ENCODE measurements around the gene JAK1.

DNA sequence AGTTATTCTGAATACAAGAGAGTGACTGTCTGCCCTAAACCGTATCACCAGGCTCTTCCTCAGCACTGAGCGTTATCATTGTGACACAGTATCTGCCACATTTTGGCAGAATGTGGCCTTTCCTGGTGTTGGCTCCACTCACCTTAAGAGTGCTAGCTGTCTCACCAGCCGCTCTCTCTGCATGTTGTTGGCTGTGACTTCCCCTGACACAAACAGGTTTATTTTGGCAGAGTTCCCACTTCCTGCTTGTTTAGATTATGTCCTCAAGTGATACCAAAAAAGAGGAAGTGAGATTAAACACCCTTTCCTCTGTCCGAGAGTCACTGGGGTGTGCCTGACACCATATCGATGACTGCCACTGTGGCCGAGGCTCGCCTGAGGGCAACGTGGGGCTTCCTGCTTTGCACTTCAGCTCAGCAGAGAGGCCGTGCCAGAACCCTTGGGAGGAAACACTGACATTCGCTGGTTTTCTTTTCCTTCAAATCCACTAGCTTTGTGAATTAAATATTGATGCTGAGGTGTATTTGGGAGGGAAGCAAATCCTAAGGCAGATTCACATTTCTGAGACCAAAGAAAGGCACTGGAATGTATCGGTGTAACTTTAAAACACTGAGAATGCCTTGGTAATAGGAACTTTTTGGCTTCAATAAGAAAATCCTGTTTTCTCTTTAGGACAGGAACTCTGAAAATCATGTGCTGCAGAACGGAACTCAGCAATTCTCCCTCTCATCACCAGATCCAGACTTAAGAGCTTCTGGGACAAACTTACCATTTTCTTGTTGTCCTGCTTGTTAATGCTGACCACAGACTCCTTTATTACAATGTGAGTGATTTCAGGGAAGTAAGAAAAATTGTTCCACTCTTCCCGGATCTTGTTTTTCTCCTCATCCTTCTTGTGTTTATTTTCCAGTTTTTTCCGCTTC lies 102.1 kb downstream of the JAK1 start:
- TF ChIP-seq, protein P1, sequence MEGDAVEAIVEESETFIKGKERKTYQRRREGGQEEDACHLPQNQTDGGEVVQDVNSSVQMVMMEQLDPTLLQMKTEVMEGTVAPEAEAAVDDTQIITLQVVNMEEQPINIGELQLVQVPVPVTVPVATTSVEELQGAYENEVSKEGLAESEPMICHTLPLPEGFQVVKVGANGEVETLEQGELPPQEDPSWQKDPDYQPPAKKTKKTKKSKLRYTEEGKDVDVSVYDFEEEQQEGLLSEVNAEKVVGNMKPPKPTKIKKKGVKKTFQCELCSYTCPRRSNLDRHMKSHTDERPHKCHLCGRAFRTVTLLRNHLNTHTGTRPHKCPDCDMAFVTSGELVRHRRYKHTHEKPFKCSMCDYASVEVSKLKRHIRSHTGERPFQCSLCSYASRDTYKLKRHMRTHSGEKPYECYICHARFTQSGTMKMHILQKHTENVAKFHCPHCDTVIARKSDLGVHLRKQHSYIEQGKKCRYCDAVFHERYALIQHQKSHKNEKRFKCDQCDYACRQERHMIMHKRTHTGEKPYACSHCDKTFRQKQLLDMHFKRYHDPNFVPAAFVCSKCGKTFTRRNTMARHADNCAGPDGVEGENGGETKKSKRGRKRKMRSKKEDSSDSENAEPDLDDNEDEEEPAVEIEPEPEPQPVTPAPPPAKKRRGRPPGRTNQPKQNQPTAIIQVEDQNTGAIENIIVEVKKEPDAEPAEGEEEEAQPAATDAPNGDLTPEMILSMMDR (IDR thresholded peaks at IDR 0.05) = no peak
- TF ChIP-seq POLR2A (IDR thresholded peaks at IDR 0.05) = no peak
